ENCODE data around the gene IL9R.
A peak's percentile ranks its signal among the peaks of the same experiment; 100 is the strongest.
"Not testable (repeated sequence)": the region's sequence is repeated elsewhere in the genome, so short reads cannot be mapped to it uniquely, and the experiment has no call there.

IL9R gene

GRCh38 chrX:156029296-156029695, 31.8 kb downstream of the IL9R start:
- ATAC-seq (ENCODE audit: insufficient read depth, low read depth), result 0 out of 3 replicates have a peak, but pooled peaks have one; percentile 9

GRCh38 chrX:156029707-156030442, 32.4 kb downstream of the IL9R start:
- not testable (repeated sequence) for H3K27me3 ChIP-seq (ENCODE audit: insufficient read depth, low read length, poor library complexity); H3K9ac ChIP-seq (ENCODE audit: low read depth, low read length); H4K20me1 ChIP-seq (ENCODE audit: insufficient read depth, low read length); H2AFZ ChIP-seq (ENCODE audit: low read depth, low read length); H3K27ac ChIP-seq (ENCODE audit: low read length); H3K9me3 ChIP-seq (ENCODE audit: insufficient read depth, low read length, severe bottlenecking); H3K79me2 ChIP-seq (ENCODE audit: insufficient read depth, low read length); H3K4me2 ChIP-seq (ENCODE audit: insufficient read depth, low read length); H3K4me1 ChIP-seq (ENCODE audit: insufficient read depth, low read length); H3K4me3 ChIP-seq (ENCODE audit: low read depth in 1 of 2, low read length in 2 of 2); H3K36me3 ChIP-seq (ENCODE audit: insufficient read depth, low read length); DNase-seq
- ATAC-seq (ENCODE audit: insufficient read depth, low read depth), result peak; percentile 47

More at GRCh38 chrX:156029296-156029695, 31.8 kb downstream of the IL9R start:
- DNase-seq, result peak; percentile 21
- not testable (repeated sequence) for H4K20me1 ChIP-seq (ENCODE audit: insufficient read depth, low read length); H3K4me3 ChIP-seq (ENCODE audit: low read depth in 1 of 2, low read length in 2 of 2); H3K27ac ChIP-seq (ENCODE audit: low read length); H3K9ac ChIP-seq (ENCODE audit: low read depth, low read length); H3K79me2 ChIP-seq (ENCODE audit: insufficient read depth, low read length); H2AFZ ChIP-seq (ENCODE audit: low read depth, low read length); H3K36me3 ChIP-seq (ENCODE audit: insufficient read depth, low read length); H3K4me1 ChIP-seq (ENCODE audit: insufficient read depth, low read length); H3K4me2 ChIP-seq (ENCODE audit: insufficient read depth, low read length); H3K27me3 ChIP-seq (ENCODE audit: insufficient read depth, low read length, poor library complexity); H3K9me3 ChIP-seq (ENCODE audit: insufficient read depth, low read length, severe bottlenecking)

GRCh38 chrX:156030474-156030873, 33.0 kb downstream of the IL9R start:
- H3K9ac ChIP-seq (ENCODE audit: low read depth, low read length); H3K27ac ChIP-seq (ENCODE audit: low read length); H3K27me3 ChIP-seq (ENCODE audit: insufficient read depth, low read length, poor library complexity); H2AFZ ChIP-seq (ENCODE audit: low read depth, low read length); H4K20me1 ChIP-seq (ENCODE audit: insufficient read depth, low read length); H3K36me3 ChIP-seq (ENCODE audit: insufficient read depth, low read length); H3K79me2 ChIP-seq (ENCODE audit: insufficient read depth, low read length); H3K9me3 ChIP-seq (ENCODE audit: insufficient read depth, low read length, severe bottlenecking); H3K4me1 ChIP-seq (ENCODE audit: insufficient read depth, low read length); ATAC-seq (ENCODE audit: insufficient read depth, low read depth); DNase-seq; H3K4me3 ChIP-seq (ENCODE audit: low read depth in 1 of 2, low read length in 2 of 2); H3K4me2 ChIP-seq (ENCODE audit: insufficient read depth, low read length): not testable (repeated sequence)

All from DND-41 (cell line).